Stimulated activated CD8-positive, alpha-beta memory T cell treated with anti-CD3 and anti-CD28 coated beads, Interleukin-4, amount 100 ng/mL, for 1 hour (primary cell): Measurements from ENCODE around the gene AMMECR1L.
"Not testable (repeated sequence)": the region's sequence is repeated elsewhere in the genome, so short reads cannot be mapped to it uniquely, and the experiment has no call there.

Experiments
- DNase-seq, 2 donors: peaks; one replicate each; pipeline ENCODE4 v3.0.0-alpha.2; 2020; ENCODE audit warnings: low read depth in 2 of 2, low spot score in 1 of 2

Gene AMMECR1L

DNA sequence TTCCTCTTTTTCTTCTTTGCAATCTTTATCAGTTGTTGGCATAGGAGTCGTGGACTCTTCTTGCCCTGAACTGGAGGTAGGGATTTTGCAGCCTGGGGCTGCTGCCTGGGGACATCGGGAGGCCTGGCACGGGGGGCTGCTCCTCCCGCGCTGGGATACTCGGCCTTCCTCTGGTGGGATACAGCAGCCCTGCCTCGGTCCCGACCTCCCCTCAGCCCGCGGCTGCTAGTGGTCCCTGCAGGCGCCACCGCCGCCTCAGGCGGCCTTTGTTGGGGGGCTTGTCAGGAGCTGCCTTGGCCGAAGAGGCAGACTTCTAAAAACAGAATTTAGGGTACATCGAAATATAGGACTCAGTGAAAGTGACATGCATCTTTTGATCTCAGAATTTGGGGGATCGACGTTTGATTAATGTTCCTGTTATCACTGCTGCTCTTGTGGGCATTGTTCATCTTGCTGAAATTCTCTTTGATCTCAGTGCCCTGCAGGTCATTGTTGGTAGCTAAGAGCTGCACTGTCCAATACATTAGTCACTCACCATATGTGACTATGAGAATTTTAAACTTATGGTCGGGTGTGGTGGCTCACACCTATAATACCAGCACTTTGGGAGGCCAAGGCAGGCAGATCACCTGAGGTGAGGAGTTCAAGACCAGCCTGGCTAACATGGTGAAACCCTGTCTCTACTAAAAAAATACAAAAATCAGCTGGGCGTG lies 44.1 kb downstream of the AMMECR1L start:
- no peak for DNase-seq

DNA sequence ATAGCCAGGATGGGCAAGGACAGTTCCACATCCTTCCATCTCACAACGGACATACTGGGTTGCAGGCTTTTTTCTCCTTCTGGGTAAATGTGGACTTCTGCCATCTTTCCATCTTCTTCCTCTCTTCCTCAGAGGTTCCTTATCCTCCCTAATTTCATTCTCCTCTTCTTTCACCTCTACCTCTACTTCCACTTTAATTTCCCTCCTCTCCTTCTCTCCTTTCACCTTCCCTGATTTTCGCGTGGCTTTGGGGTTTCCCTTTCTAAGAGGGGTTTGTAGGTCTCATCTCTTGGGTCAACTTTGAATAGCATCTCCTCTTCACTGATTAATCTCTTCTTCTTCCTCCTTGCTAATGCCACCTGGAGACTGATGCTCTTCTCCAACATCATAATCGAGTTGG lies 44.9 kb downstream of the AMMECR1L start:
- no peak for DNase-seq

DNA sequence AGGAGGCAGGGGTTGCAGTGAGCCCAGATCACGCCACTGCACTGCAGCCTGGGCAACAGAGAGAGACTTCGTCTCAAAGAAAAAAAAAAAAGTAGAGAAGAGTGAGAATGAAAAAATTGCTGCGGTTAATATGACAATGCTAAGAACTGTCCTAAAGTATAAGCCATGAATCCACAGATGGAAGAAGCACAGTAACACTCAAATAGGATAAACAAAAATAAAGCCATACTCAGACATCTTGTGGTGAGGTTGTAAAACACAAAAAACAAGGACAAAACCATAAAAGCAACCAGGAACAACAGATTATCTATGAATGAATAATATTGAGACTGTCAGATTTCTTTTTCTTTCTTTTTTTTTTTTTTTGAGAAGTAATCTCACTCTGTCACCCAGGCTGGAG lies 50.8 kb downstream of the AMMECR1L start:
- DNase-seq, result no peak

DNA sequence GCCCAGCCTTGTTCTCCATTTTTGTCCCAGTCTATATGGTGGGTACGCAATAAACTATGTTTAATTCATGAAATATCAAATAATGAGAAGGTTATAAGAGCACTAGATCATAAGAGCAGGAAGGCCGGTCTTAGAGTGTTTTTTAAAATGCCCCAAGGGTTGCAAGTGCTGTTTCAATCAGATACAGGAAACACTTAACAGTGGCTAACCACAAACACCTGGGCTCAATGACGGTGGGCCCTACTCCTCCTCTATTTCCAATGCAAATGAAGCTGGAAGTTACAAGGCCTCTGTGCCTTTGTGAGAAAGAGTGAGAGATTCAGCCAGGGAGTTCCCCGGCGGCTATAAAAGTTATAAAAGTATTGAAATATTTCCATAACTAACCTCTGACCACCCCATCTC lies 55.9 kb downstream of the AMMECR1L start:
- peak; percentile 5 to 29 for DNase-seq

DNA sequence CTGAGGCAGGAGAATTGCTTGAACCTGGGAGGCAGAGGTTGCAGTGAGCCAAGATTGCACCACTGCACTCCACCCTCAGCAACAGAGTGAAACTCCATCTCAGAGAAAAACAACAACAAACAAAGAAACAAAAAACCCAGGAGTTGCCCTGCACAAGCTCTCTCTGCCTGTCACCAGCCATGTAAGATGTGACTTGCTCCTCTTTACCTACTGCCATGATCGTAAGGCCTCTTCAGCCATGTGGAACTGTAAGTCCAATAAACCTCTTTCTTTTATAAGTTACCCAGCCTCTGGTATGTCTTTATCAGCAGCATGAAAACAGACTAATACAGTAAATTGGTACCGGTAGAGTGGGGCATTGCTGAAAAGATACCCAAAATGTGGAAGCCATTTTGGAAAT lies 59.0 kb downstream of the AMMECR1L start:
- DNase-seq, result not testable (repeated sequence)

DNA sequence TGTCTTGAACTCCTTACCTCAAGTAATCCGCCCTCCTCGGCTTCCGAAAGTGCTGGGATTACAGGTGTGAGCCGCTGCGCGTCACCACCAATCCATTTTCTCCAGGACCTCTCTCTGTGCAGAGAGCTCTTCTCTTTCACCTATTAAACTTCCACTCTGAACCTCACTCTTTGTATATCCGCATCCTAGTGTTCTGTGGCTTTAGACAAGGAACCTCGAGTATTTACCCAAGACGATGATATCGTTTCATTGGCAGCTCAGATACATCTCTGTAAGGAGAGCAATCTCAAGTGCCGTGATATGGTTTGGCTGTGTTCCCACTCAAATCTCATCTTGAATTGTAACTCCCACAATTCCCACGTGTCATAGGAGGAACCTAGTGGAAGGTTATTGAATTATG lies 59.7 kb downstream of the AMMECR1L start:
- DNase-seq, result no peak

DNA sequence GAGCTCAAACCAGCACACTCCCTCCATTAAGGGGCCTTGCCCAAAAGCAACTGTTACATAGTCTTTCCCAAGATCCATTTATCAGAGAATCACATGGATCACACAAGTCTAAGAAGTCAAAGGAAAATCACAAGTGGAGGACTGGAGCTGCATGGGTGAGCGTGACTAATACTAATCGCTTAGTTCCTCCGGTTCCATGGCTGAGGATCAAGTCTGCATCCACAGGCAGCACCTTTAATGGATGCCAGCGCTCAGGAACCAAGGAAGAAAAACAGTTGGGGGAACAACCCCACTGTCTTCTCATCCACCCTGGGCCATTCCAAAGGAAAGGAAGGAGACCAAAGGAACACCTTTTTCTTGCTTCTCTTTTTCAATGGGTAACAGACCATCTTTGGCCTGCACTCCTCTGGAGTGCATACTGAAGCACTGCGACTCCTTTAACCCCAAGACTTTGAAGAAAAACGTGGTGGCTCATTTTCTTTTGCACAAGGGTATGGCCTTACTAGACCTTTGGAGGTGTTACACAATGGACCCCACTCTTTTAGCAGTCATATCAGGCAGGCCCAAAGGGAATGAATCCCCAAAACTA lies 65.6 kb downstream of the AMMECR1L start:
- DNase-seq, result no peak

DNA sequence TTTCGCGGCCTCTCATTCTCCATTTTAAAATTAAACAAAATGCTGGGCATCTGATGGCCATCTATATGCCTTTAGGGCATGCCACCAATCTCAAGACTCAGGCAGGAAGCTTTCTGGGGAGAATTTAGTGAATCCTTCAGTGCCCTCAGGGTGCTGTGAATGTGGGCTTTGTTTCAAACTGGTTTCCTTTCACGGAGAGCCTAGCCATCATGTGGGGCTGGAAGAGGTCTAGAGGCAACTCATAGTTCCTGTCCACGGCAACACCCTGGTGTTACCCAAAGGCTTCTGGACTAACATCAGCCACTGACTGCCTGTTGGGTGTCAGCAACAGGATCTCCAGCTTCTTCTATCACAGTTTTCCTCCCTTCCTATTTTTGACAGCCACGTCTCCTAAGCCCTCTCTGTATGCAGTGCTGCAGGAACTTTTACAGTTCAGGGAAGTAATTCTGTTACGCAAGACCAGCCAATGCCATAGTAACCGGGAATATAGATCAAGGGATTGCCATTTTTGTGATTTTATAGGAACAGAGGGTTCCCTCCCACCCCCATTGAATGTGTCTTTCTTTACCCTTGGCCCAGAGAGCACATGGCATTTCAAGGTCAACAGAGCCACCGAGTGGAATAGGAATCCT lies 66.8 kb downstream of the AMMECR1L start:
- DNase-seq, result no peak

DNA sequence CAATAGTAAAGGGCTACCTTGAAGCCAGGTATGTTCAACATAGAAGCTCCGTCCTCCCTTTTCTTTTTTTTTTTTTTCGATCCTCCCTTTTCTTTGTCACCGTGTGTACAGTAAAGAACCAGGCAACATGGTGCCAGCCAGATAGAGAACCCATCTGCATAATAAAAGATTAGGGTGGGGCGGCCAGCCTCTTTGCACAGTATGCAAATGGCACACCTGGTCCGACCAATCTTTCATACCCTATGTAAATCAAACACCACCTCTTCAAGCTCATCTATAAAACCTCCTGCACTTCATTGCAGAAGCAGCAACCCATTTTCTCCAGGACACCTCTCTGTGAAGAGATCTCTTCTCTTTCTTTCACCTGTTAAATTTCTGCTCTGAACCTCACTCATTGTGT lies 67.5 kb downstream of the AMMECR1L start:
- no peak for DNase-seq

DNA sequence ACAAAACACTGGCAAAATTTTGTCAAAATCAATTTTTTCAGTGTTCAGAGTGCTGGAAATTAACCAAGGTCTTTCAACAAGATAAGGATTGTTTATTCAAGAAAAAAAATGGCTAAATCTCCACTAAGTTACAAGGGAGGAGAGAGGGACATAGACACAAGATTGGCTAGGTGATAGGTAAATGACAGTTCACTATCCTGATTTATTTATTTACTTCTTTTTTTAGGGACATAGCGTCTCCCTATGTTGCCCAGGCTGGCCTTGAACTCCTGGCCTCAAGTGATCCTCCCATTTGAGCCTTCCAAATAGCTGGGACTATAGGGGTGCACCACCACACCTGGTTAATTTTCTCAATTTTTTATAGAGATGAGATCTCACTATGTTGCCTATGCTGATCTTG lies 71.1 kb downstream of the AMMECR1L start:
- DNase-seq, result no peak

DNA sequence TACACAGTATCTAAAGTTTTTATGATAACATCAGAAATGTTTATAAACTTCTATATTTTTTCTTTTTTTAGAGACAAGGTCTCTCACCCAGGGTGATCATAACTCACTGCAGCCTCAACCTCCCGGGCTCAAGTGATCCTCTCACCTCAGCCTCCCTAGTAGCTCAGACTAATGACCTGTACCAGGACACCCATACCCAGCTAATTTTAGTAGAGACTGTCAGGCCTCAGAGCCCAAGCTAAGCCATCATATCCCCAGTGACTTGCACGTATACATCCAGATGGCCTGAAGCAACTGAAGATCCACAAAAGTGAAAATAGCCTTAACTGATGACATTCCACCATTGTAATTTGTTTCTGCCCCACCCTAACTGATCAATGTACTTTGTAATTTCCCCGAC lies 73.3 kb downstream of the AMMECR1L start:
- not testable (repeated sequence) for DNase-seq
